HL-60 (cell line): ENCODE data around the gene OR2AE1.
A peak's percentile ranks its signal among the peaks of the same experiment; 100 is the strongest.
"Not testable (repeated sequence)": the region's sequence is repeated elsewhere in the genome, so short reads cannot be mapped to it uniquely, and the experiment has no call there.

Experiments
- DNase-seq, 2 experiments: peaks; one replicate each; pipeline ENCODE4 v3.0.0-alpha.2; 2010 to 2020; ENCODE audit warnings: low read depth in 1 of 2, low spot score in 1 of 2
- H3K27ac ChIP-seq: fragments of 250-450 bp; sonication (Bioruptor Pico); replicated peaks from 2 replicates; pipeline ENCODE4 v1.5.1; 2020; ENCODE audit warnings: mild to moderate bottlenecking, moderate library complexity
- H3K27me3 ChIP-seq: fragments of 250-450 bp; sonication (Bioruptor Pico); 2 replicates; pipeline ENCODE4 v1.5.1; 2021; ENCODE audit warnings: mild to moderate bottlenecking, moderate library complexity; ENCODE audit not compliant: insufficient read depth, poor library complexity, severe bottlenecking
- H3K4me3 ChIP-seq: replicated peaks from 2 replicates; pipeline ENCODE4 v1.5.1; 2011; ENCODE audit warnings: mild to moderate bottlenecking, control low read depth, low read length; ENCODE audit not compliant: insufficient read depth
- GABPA ChIP-seq: IDR thresholded peaks from 2 replicates; pipeline ENCODE4 v1.6.1; 2012; ENCODE audit warnings: low read depth
- POLR2AphosphoS5 ChIP-seq: IDR thresholded peaks from 2 replicates; pipeline ENCODE4 v1.6.1; 2012; ENCODE audit warnings: low read depth
- SPI1 ChIP-seq: IDR thresholded peaks from 2 replicates; pipeline ENCODE4 v1.6.1; 2012; ENCODE audit warnings: low read depth, mild to moderate bottlenecking, borderline replicate concordance
- TF ChIP-seq, protein P1 (sequence below): IDR thresholded peaks from one replicate; pipeline ENCODE4 v1.5.1; 2011; ENCODE audit warnings: low read length, control low read depth, inconsistent platforms; ENCODE audit not compliant: insufficient read depth
- TF ChIP-seq, protein P2 (sequence below): IDR thresholded peaks from 2 replicates; pipeline ENCODE4 v1.6.1; 2012; ENCODE audit warnings: low read depth; ENCODE audit not compliant: insufficient replicate concordance

Gene OR2AE1

DNA sequence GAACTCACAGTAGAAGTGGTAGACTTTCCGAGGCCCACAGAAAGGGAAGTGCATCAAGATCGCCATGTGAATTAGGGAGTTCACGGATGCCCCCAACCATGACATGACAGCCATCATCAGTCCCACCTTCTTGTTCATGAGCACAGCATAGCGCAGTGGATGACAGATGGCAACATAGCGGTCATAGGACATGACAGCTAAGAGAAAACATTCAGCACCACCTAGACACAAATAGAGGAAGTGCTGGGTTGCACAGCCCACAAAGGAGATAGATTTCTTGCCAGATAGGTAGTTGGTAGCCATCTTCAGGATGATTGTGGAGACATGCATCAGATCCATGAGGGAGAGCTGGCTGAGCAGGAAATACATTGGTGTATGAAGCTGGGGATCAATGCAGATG, 342 bp downstream of the OR2AE1 start:
- H3K4me3 ChIP-seq, result no peak overlapping the region
- peak overlapping the region; percentile 19; the same call in 1 of the 2 replicates for H3K27ac ChIP-seq
- peak in 1 of 2 experiments; percentile 76 for DNase-seq
- peak; percentile 98 for TF ChIP-seq SPI1
- TF ChIP-seq, protein P1, sequence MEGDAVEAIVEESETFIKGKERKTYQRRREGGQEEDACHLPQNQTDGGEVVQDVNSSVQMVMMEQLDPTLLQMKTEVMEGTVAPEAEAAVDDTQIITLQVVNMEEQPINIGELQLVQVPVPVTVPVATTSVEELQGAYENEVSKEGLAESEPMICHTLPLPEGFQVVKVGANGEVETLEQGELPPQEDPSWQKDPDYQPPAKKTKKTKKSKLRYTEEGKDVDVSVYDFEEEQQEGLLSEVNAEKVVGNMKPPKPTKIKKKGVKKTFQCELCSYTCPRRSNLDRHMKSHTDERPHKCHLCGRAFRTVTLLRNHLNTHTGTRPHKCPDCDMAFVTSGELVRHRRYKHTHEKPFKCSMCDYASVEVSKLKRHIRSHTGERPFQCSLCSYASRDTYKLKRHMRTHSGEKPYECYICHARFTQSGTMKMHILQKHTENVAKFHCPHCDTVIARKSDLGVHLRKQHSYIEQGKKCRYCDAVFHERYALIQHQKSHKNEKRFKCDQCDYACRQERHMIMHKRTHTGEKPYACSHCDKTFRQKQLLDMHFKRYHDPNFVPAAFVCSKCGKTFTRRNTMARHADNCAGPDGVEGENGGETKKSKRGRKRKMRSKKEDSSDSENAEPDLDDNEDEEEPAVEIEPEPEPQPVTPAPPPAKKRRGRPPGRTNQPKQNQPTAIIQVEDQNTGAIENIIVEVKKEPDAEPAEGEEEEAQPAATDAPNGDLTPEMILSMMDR, result no peak
- H3K27me3 ChIP-seq, result no peaks in the 10 kb centered on the region

DNA sequence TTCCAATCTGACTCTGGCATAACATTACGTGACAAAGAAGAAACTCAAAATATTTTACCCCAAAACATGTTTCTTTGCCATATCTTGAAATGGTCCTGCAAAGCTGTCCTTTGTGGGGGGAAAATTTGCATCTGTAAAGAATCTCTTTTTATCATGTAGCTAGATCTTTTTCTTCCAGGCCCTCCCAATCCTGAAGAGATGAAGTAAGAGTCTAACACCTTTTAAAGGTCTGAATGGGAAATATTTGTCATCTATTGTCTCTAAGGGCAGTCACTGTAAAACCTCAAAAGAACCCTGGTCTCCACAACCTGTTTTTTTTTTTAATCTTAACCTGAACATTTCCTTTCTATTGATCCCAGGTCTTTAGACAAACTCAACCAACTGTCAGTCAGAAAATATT, 8.6 kb downstream of the OR2AE1 start:
- Histone ChIP-seq H3K27ac (no peak overlapping the region), H3K4me3 (no peak overlapping the region), H3K27me3 (no peaks in the 10 kb centered on the region)
- DNase-seq, result no peak
- TF ChIP-seq GABPA (no peak), POLR2AphosphoS5 (no peak), SPI1 (no peak)
- TF ChIP-seq, protein P1, result no peak
- TF ChIP-seq, protein P2, sequence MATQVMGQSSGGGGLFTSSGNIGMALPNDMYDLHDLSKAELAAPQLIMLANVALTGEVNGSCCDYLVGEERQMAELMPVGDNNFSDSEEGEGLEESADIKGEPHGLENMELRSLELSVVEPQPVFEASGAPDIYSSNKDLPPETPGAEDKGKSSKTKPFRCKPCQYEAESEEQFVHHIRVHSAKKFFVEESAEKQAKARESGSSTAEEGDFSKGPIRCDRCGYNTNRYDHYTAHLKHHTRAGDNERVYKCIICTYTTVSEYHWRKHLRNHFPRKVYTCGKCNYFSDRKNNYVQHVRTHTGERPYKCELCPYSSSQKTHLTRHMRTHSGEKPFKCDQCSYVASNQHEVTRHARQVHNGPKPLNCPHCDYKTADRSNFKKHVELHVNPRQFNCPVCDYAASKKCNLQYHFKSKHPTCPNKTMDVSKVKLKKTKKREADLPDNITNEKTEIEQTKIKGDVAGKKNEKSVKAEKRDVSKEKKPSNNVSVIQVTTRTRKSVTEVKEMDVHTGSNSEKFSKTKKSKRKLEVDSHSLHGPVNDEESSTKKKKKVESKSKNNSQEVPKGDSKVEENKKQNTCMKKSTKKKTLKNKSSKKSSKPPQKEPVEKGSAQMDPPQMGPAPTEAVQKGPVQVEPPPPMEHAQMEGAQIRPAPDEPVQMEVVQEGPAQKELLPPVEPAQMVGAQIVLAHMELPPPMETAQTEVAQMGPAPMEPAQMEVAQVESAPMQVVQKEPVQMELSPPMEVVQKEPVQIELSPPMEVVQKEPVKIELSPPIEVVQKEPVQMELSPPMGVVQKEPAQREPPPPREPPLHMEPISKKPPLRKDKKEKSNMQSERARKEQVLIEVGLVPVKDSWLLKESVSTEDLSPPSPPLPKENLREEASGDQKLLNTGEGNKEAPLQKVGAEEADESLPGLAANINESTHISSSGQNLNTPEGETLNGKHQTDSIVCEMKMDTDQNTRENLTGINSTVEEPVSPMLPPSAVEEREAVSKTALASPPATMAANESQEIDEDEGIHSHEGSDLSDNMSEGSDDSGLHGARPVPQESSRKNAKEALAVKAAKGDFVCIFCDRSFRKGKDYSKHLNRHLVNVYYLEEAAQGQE, result no peak

DNA sequence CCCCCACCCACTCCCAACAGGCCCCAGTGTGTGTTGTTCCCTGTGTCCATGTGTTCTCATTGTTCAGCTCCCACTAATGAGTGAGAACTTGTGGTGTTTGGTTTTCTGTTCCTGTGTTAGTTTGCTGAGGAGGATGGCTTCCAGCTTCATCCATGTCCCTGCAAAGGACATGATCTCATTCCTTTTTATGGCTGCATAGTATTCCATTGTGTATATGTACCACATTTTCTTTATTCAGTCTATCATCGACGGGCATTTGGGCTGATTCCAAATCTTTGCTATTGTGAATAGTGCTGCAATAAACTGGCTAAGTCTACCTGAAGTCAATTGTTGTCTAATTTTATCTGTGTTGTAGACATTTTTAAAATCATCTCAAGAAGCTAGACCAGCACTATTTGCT, 9.4 kb downstream of the OR2AE1 start:
- DNase-seq, result not testable (repeated sequence)

DNA sequence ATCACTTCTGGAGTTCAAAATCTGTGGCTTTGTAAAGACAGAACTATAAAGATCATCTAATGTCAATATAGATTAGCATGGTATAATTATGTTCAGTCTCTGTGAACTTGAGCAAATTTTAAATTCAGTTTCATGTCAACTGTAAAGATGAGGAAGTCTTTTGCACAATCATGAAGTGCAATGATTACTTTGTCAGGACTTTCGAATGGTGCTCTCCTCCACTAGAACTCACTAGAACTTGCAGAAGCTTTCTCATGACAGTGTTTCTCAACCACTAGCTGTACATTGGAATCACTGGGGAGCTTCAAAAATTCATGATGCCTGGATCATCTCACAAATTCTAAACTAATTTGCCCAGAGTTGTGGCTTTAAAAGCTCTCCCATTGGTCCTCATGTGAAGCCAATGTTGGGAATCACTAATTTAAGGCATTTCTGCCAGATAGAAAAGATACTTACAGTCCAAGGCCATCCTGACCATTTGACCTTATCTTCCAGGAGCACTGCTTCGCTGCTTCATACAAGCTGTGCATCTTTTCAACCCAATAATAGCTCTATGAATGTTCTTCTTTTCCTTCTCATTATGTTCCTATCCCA, 12.9 kb downstream of the OR2AE1 start:
- TF ChIP-seq, protein P2, result no peak
- TF ChIP-seq SPI1 (no peak), GABPA (no peak), POLR2AphosphoS5 (no peak)
- TF ChIP-seq, protein P1, result no peak
- Histone ChIP-seq H3K27ac (no peak overlapping the region), H3K27me3 (no peaks in the 10 kb centered on the region), H3K4me3 (no peak overlapping the region)
- no peak for DNase-seq

More for the DNA sequence above, 9.4 kb downstream of the OR2AE1 start:
- not testable (repeated sequence) for H3K27ac ChIP-seq, H3K27me3 ChIP-seq, H3K4me3 ChIP-seq
